Measurements from ENCODE around the gene YY2.
A peak's percentile ranks its signal among the peaks of the same experiment; 100 is the strongest.
"Not testable (repeated sequence)": the region's sequence is repeated elsewhere in the genome, so short reads cannot be mapped to it uniquely, and the experiment has no call there.

YY2 gene

GRCh38 chrX:21855937-21856415, at the start of gene YY2:
TSS of gene YY2 (plus strand) at chrX:21855987. CDS start at chrX:21856485, 498 bp downstream.
- DNase-seq (ENCODE audit: low read depth in 2 of 2): no peak

DNA sequence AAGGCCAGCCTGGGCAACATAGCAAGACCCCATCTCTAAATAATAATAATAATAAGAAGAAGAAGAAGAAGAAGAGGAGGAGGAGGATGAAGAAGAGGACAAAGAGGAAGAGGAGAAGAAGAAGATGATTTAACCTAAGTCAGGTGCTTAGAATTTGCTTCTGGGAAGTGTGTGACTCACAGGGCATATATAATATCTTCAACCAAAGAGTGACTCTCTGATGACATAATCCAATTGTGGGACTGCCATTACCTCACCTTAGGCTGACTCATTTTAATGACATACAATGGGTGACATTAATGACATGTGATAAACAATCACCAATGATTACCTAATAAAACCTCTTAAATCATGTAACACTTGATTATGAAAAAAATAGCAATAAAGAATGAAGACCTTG, 49.1 kb upstream of the YY2 start:
- DNase-seq (ENCODE audit: low read depth in 2 of 2): no peak

GRCh38 chrX:21811832-21812231, 44.0 kb upstream of the YY2 start:
- no peak for DNase-seq (ENCODE audit: low read depth in 2 of 2)

DNA sequence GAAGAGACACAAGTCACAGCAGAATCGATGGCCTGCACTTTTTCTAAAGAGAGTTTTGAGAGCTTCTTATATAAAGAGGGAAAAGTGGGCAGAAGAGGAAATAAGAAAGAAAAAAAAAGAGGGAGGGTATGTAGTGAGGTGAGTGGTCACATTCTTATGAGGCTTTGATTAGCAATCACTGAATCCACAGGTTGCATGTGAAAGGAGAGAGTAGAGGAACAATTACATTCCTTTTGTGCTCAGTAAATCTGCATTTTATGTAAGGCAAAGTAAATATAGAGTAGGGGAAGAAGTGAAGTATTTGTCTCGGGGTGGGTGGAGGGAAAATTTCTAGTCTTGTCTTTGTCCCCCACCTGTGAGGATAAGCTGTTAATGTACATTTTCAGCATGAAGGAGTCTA, 43.2 kb upstream of the YY2 start:
- DNase-seq (ENCODE audit: low read depth in 2 of 2): no peak

DNA sequence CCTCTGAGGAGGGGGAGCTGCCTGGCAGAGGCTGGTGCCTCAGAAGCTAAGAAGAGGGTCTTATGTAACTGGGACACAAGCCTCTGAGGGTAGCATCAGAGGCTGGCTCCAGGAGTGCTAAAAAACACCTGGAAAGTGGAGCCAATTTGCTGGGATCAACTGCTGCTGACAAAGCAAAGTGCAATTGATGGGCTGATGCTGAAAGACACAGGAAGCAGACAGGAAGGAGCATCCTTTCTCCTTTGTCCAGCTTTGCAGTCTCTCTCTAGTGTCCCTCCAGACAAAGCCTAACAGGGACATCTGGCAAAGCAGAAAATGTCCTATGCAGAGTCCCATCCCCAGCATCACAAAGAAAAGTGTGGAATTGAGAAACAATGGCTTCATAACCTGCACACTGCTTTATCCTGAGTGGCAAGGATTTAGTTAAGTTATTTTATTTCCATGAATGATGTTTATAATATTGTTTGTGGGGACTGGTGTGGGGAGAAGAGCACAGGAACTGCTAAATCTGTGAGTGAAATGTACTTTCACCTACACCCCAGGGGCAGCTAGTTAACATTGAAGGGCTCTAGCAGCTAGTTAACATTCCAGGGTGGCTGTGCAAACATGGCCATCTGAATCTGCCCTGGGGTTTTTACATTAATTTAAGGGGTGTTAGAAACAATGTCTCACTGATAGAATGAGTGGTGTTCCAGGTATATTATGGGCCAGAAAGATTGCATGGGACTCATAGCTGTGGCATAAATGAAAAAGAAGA, 42.0 kb upstream of the YY2 start:
- no peak for DNase-seq (ENCODE audit: low read depth in 2 of 2)

DNA sequence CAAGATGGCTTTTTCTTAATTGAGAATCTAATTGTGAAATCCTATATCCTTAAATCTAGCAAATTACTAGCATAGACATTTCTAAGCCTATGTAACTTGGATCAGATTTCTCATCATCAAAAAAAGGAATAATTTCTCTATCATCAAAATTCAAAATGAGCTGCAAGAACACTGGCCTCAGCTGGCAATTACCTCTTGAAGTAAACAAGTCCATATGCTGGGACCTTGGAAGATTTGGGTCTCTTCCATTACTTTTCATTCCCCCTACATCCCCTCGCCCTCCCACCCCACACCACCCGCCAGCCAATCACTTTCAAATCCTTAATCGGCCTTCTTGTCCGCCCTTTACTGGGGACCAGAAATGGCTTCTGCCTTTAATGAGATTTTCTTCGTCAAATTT, 39.7 kb upstream of the YY2 start:
- no peak for DNase-seq (ENCODE audit: low read depth in 2 of 2)

- DNase-seq (ENCODE audit: low read depth in 2 of 2): not testable (repeated sequence)
These were observed 35.6 kb upstream of the YY2 start for GRCh38 chrX:21820170-21820569.

GRCh38 chrX:21821875-21822274, 33.9 kb upstream of the YY2 start:
- DNase-seq (ENCODE audit: low read depth in 2 of 2): no peak

DNA sequence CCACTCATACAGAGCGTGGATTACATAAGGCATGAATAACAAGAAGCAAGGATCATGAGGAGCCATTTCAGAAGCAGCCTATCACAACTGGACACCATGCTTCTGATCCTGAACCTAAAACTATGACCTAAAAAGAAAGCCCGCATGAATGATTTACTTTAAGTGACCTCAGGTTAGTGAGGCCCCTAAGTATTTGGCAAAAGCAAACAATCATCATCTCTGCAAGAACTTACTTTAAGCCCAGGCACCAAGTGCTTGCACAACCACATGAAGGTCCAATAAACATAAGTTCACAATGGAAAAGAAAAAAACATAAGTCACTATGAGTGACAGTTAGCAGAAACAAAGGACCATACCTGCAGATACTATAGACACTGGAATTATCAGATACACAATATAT, 24.3 kb upstream of the YY2 start:
- DNase-seq (ENCODE audit: low read depth in 2 of 2): no peak

- DNase-seq (ENCODE audit: low read depth in 2 of 2): no peak
These were observed 18.7 kb upstream of the YY2 start for GRCh38 chrX:21837056-21837455.

- DNase-seq (ENCODE audit: low read depth in 2 of 2): no peak
These were observed 16.9 kb upstream of the YY2 start for GRCh38 chrX:21838937-21839333.

DNA sequence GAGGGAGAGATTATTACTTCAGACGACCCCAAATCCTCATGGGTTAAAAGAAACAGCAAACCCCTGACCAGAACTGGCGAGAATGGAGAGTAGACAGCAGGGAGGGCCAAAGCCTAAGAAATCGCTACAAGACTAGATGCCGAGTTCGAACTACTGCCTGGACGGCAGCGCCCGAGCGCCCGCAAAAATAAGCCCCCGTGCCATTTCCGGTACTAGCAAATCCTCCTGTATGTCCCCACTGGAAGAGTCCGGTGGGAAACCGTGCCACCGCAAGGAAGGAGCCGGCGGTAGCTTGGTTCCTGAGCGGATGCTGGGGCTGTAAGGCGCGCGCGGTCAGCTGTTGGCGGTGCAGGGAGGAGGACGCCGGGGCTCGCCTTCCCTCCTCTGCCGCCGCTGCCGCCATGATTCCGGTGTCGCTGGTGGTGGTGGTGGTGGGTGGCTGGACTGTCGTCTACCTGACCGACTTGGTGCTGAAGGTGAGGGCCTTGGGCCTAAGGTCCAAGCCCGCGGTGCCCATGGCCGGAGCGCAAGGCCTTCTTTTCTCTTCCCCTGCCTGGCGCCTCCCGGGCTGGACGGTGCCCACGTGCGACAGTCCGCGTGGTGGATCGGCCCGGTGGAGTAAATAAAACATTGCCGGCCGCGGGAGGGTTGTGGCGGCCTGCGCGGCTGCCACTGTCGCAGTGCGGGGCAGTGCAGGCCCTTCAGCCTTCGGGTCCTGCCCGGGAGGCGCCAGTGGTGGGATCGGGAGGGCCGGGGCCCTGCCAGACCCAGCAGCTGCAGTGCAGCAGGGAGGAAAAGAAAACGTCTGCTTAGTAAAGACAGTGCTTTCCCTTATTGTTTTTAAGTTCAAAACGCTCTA, 16.2 kb upstream of the YY2 start, which contains the start of gene MBTPS2:
Gene MBTPS2, plus strand, starts transcription at position 284 of the 859 bp plus-strand sequence. Its CDS starts 118 bp downstream, at position 402.
- peak; percentile 65 to 71 for DNase-seq (ENCODE audit: low read depth in 2 of 2)

DNA sequence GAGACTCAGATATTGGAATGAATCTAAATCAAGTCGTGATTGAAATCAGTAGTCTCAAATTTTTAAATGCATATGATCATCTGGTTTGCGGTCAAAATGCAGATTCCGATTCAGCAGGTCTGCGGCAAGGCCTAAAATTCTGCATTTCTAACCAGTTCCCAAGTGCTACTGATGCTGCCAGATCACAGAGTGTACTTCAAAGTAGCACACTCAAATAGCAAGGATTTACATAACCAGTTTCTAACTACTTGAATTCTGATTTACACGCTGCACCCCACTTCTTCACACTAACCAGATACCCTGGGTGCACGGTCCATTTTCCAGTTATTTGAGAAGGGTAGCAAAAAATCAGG, 15.6 kb upstream of the YY2 start:
- DNase-seq (ENCODE audit: low read depth in 2 of 2): no peak

DNA sequence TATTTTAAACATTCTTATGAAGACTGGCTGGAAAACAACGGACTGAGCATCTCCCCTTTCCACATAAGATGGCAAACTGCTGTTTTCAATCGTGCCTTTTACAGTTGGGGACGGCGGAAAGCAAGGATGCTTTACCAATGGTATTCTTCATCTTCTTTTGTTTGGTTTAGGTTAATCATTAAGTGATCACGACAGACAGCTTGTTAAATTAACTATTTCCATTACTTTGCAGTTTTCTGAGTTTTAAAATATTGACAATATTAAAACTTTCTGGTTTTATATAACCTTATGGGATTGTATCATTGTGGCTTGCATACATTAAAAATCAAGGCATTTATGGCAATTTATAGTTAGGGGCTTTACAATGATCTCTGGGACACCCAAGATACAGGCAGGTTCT, 12.6 kb upstream of the YY2 start:
- DNase-seq (ENCODE audit: low read depth in 2 of 2): no peak

DNA sequence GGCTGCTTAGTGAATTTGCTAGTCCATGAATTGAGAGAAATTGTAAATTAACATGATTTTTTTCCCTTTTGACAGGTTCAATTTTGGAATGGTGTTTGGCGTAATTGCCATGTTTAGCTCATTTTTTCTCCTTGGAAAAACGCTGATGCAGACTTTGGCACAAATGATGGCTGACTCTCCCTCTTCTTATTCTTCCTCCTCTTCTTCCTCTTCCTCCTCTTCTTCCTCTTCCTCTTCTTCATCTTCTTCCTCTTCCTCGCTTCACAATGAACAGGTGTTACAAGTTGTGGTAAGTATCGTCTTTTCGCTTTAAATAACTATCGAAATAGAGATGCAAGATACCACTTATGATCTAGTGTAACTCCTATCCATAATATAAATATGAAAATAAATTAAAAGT, 10.7 kb upstream of the YY2 start:
- DNase-seq (ENCODE audit: low read depth in 2 of 2): no peak

GRCh38 chrX:21847342-21847741, 8.4 kb upstream of the YY2 start:
- no peak for DNase-seq (ENCODE audit: low read depth in 2 of 2)

DNA sequence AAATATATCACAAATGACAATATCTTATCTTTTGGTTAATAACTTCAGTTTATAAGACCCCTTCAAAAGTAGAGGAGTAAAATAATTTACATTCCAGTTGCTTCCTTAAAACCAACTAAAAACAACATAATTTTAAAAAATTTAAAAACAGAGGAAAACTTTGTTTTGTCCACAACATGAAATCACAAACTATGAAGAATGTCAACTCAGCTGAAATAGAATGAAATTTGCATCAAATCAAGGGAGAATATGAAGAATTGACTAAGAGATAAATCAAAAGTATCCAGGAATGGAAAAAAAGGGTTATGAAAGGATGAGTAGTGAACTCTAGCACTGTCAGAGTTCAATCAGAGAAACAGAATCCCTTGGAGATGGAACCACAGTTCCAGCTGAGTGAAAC, 2.2 kb upstream of the YY2 start:
- no peak for DNase-seq (ENCODE audit: low read depth in 2 of 2)

- DNase-seq (ENCODE audit: low read depth in 2 of 2): no peak
These were observed 717 bp downstream of the YY2 start for GRCh38 chrX:21856504-21856903.

- DNase-seq (ENCODE audit: low read depth in 2 of 2): no peak
These were observed 7.5 kb downstream of the YY2 start for GRCh38 chrX:21863241-21863640.

DNA sequence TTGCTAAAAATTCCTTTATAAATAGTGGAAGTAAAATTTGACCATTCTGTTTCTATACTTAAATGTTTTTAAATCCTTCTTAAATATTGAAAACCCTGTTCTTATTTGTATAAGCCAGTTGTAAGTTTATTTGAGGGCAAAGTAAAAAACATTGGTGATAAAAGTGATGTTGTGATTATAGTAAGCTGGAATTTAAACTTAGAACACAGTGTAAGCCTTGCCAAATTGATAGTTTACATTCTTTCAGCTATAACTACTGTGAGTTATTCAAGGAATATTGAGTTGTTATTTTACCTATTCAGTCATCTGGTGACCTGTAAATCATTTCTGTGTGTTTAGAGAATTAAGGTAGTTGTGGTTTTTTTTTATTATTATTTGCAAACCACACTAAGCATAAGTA, 9.6 kb downstream of the YY2 start:
- DNase-seq (ENCODE audit: low read depth in 2 of 2): no peak

GRCh38 chrX:21870494-21870893, 14.7 kb downstream of the YY2 start:
- no peak for DNase-seq (ENCODE audit: low read depth in 2 of 2)

DNA sequence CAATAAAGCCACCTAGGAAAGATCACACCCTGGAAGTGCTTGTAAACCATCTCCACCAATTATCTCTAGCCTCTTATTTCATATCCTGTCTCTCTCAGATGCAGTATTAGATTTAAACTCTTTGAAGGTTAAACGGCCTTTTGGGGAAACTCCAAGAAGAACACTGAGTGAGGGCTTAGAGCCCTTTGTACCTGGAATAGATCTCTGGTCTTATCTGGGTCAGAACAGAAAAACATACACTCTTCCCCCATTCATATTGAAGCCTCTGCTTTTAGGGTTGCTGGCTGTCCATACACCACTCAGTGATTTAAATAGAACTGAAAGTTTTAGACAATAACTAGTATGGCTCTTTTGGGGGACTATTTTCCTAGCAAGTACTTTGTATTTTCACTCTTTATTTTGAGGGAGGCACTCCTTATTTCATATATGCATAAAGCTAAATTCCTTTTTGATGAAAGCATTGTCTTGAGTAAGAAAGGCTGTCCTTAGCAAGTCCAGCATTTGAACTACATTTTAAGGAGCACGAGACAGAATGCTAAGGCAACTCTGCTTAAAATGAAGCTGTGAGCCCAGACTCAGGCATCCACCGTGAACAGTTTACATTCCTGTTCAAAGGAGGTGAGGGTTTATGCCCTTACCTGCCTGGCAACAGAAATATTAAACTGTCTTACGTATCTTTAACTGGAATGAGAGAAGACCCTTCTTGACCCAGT, 17.4 kb downstream of the YY2 start:
- no peak for DNase-seq (ENCODE audit: low read depth in 2 of 2)

Measured in stimulated activated CD8-positive, alpha-beta memory T cell treated with anti-CD3 and anti-CD28 coated beads, Interleukin-7, amount 100 ng/mL, for 4 hours (primary cell).